Fibroblast of villous mesenchyme (primary cell): ENCODE results near the gene ADD2. TPM values are rescaled to one million over a fixed set of nuclear protein-coding genes. Genes with fewer than 3 reads are reported as not detected.

ENCODE experiments used
- DNase-seq: peaks from one replicate; pipeline ENCODE4 v3.0.0-alpha.2; 2010; ENCODE audit warnings: low read depth
- H3K4me3 ChIP-seq: 2 replicates; pipeline ENCODE4 v1.5.1; 2011; ENCODE audit warnings: low read depth, mild to moderate bottlenecking, low read length
- CTCF ChIP-seq: IDR thresholded peaks from 2 replicates; pipeline ENCODE4 v1.5.1; 2012; ENCODE audit warnings: low read depth, mild to moderate bottlenecking, low read length; ENCODE audit not compliant: insufficient read depth
- small RNA-seq: library from RNA; depleted of rRNA; stranded (forward); fragments of <200 nt; gene quantifications from one replicate; pipeline ENCODE3, GENCODE V24; 2012
- total RNA-seq: library from RNA; depleted of rRNA; stranded (reverse); fragments of >200 nt; gene quantifications from 2 replicates; pipeline ENCODE4 v1.2.3, GENCODE V29; 2012

Gene ADD2
- total RNA-seq, 1 donor = not detected

- no peak for DNase-seq
- TF ChIP-seq CTCF = no peak
- no peak overlapping the region for H3K4me3 ChIP-seq
These were observed 154.5 kb downstream of the ADD2 start for GRCh38 chr2:70613521-70613920.

GRCh38 chr2:70612574-70612973 is 155.4 kb downstream of the ADD2 start:
- DNase-seq = no peak
- H3K4me3 ChIP-seq = no peak overlapping the region
- TF ChIP-seq CTCF = no peak

GRCh38 chr2:70608373-70608772 is 159.6 kb downstream of the ADD2 start:
- no peak for TF ChIP-seq CTCF
- H3K4me3 ChIP-seq = no peak overlapping the region
- no peak for DNase-seq

- no peak overlapping the region for H3K4me3 ChIP-seq
- no peak for DNase-seq
- TF ChIP-seq CTCF = no peak
These were observed 160.9 kb downstream of the ADD2 start for GRCh38 chr2:70607121-70607561.

Small RNA genes lying within 50 kb of the gene (small RNA-seq; reads per million reads assigned to genes)
- gene HMGN2P21 = not detected

Other genes starting within 250 kb of the ADD2 start
- gene TGFA, start 214.4 kb downstream of the ADD2 start, total RNA-seq = not detected in 2 replicates
- not detected in 2 replicates for gene FIGLA, start 22.4 kb upstream of the ADD2 start, total RNA-seq
- gene CLEC4F, start 52.4 kb upstream of the ADD2 start, total RNA-seq = not detected in 2 replicates
- not detected in 2 replicates for gene CD207, start 67.6 kb upstream of the ADD2 start, total RNA-seq
- 0.43 and 2.9 TPM in 2 replicates for gene VAX2, start 132.4 kb upstream of the ADD2 start, total RNA-seq
- gene ATP6V1B1, start 167.7 kb upstream of the ADD2 start, total RNA-seq = 0.97 TPM in 1 of 2 replicates, not detected in the other
- 0.43 and 1.3 TPM in 2 replicates for gene ANKRD53, start 210.4 kb upstream of the ADD2 start, total RNA-seq
- 22.9 and 35.4 TPM in 2 replicates for gene TEX261, start 226.7 kb upstream of the ADD2 start, total RNA-seq